Hematopoietic multipotent progenitor cell (in vitro differentiated cells): ENCODE data around the gene ATP2B3. TPM values are rescaled to one million over a fixed set of nuclear protein-coding genes. Genes with fewer than 3 reads are reported as not detected.

ENCODE experiments used
- DNase-seq, 3 donors: peaks; one replicate each; pipeline ENCODE4 v3.0.0-alpha.2; 2011 to 2015; ENCODE audit warnings: low read depth in 2 of 3, low spot score in 2 of 3
- total RNA-seq: library from RNA; depleted of rRNA; stranded (reverse); fragments of >200 nt; gene quantifications from one replicate; pipeline ENCODE4 v1.2.3, GENCODE V29; 2012

Gene ATP2B3
- total RNA-seq, 1 donor: not detected

DNA sequence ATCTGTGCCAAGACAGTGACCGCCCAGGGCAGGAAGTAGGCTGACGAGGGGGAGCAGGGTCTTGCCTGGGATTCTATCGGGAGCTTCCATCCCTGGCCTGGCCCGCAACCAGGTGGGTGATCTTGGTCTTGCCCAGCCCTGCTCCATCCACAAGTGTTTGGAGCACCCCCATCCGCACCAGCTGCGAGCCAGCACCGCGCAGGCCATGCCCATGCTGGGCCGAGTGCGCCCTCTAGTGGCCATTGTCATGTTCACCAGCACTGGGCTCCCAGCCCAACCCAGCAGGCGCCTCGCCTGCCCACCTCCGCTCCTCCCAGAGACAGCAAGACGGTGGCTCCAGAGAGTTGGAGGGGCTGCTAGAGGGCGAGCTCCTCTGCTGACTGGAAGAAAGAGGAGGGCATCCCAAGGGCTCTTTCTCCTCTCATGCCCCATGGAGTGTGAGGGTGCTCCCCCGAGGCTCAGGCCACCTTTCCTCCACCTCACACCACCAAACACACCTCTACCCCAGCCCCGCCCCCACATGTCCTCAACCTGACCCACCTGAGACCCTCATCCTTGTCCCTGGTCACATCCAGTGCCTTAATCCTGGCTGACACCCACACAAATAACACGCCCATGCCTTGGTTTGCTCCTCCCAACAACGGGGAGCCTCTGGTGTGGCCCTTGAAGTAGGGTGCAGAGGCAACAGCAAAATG lies 9.8 kb upstream of the ATP2B3 start:
- DNase-seq: peak; percentile 62 to 78 (median 70)

DNA sequence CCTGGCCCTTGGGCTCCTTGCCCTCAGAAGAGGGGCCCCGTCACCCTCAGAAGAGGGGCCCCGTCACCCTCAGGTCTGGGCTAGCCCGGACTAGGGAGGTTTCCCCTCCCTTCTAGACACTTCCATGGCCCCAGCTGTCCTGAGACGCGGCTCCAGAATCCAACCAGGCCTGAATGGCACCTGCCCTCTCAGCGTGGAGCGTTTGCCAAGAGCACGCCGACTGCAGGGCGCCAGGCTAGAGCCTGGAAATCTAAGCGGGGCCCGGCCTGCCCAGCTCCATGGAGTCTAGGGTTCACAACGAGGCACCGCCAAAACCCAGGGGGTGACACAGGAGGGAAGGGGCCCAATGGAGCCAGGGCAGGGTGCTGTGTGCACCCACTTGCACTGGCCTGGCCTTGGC lies 7.8 kb upstream of the ATP2B3 start:
- no peak for DNase-seq

GRCh38 chrX:153510383-153510782 lies 7.1 kb upstream of the ATP2B3 start:
- no peak for DNase-seq

- DNase-seq: no peak
These were observed 5.5 kb upstream of the ATP2B3 start for GRCh38 chrX:153511784-153512500.

DNA sequence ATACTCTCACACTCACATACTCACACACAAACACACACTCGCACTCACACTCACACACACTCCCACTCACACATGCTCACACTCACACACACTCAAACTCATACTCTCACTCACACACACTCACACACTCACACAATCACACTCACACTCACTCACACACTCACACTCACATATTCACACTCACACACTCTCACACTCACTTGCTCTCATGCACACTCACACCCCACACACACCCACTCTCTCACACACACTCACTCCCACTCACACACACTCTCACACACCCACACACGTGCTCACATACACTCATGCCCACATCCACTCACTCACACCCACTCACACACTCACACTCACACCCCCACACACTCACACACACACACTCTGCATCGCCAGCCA lies 4.9 kb upstream of the ATP2B3 start:
- DNase-seq: no peak

DNA sequence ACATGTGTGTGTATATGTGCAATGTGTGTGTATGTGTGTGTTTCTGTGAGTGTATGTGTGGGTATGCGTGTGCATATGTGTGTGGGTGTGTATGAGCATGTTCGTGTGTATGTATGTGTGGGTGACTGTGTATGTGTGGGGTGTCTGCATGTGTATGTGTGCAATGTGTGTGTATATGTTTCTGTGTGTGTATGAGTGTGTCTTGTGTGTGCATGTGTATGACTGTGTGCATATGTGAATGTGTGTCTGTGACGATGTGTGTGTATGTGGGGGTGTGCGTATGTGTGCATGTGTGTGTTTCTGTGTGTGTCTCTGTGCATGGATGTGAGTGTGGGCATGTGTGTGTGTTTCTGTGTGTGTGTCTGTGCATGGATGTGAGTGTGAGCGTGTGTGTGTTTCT lies 4.2 kb upstream of the ATP2B3 start:
- no peak for DNase-seq

DNA sequence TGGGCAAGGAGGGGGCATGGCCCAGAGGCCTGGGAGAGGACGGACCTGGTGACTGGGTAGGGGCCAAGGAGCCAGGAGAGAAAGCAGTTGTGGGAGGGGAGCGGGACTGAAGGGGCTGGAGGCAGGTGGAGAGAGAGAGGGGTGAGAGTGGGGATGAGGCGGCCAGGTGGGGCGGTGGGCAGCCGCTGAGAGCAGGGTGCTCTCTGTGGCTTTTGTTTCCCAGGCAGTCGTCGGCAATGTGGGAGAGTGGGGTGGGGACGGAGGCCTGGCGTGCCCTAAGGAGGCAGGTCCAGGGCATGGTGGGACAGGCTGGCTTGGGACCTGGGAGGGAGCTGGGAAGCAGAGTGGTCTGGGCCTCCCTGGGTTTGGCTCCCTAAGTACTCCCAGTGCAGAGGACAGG lies 3.2 kb upstream of the ATP2B3 start:
- DNase-seq: no peak

DNA sequence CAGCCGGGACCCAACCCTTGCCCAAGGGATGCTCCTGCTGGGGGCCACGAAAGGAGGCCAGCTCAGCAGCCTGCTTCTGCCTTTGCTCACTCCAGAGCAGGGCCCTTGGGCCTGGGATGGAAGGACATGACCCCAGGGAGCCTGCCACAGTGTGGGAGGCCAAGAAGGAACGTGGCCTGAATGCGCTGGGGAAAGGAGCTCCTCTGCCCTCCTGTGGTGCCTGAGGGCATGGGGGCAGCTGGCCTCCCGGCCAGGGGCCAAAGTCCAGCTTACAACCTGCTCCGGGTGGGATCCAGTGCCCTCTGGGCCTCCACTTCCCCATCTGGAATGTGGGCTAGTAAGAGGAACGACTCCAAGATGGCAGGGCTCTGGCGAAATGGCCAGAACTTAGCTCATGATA lies 2.0 kb upstream of the ATP2B3 start:
- no peak for DNase-seq

DNA sequence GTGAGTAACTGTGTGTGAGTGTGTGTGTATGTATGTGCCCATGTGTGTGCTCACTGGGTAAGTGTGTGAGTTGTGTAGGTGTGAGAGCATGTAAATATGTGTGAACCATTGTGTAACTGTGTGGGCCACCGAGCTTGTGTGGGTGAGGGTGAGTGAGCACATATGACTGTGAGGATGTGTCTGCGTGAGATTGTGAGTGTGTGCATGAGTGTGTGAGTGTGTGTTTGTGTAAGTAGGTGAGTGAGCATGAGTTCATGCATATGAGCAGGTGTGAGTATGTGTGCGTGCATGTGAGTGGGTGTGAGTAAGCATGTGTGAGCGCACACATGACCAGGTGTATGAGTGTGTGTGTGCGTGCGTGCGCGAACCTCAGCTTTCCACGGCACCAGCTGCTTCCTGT lies 1.4 kb upstream of the ATP2B3 start:
- DNase-seq: peak in 1 of 3 donors; percentile 20

- no peak for DNase-seq
These were observed 748 bp downstream of the ATP2B3 start for GRCh38 chrX:153517946-153518834.

DNA sequence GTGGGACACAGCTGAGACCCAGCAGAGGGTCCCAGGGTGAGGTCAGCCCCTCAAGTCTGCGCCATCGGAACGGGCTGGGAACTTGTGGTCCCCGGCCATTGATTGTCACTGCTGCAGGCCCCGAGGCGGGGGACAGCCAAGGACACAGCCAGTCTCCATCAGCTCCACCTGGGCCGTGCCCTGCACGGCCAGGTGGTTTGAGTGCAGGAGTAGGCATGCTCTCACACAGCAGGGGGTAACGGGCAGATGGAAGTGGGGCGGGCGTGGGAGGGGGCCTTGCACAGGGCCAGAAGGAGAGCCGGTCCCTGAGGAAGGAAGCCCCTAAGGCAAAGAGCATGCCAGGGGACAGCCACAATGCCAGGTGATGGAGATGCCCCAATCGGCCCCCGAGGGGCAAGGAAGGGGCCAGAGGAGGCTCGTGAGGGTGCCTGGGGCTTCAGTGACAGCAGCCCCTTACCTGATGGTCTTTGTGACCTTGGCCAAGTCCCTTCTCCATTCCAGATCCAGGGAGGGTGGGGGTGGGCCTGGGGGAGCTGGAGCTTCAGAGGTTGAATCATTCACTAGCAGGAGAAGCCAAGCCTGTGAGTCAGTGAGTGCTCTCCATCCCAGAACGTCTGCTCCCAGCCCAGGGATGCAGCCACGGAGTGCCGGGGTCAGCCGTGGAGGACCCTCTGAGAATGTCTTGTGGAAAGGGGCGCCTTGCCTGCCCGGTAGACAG lies 2.3 kb downstream of the ATP2B3 start:
- no peak for DNase-seq

GRCh38 chrX:153520287-153520917 lies 3.0 kb downstream of the ATP2B3 start:
- no peak for DNase-seq

GRCh38 chrX:153521034-153521433 lies 3.6 kb downstream of the ATP2B3 start:
- no peak for DNase-seq

GRCh38 chrX:153522259-153522658 lies 4.8 kb downstream of the ATP2B3 start:
- DNase-seq: no peak

DNA sequence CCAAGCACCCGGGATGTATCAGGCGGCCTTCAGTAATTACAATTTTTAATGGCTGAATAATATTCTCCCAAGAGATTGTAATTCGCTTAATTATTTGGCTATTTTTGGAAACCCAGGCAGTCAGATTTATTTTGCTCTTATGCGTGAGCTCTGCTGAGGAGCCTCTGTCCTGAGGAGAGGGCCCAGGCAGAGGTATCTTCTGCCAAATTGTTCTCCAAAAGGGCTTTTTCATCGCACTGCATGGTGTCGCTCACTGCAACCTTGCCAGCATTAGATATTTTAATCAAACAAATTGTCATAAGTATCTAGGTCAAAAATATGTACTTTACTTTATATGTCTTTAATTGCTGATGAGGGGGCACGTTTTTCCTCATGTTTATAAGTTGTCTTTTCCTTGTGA lies 5.8 kb downstream of the ATP2B3 start:
- no peak for DNase-seq

DNA sequence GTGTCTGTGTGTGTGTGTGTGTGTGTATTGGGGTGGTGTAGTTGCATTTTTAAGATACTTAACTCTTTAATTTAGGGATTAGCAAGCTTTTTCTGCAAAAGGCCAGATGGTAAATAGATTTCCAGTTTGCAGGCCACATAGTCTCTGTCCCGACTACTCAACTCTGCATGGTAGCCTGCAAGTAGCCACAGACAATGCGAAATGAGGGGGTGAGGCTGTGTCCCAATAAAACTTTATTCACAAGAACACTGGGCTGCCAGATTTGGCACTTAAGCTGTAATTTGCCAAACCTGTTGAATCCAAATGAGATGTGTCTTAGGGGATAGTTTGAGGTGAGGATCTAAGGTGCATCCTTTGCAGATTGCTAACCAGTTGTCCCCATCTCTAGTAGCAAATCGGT lies 6.8 kb downstream of the ATP2B3 start:
- no peak for DNase-seq

DNA sequence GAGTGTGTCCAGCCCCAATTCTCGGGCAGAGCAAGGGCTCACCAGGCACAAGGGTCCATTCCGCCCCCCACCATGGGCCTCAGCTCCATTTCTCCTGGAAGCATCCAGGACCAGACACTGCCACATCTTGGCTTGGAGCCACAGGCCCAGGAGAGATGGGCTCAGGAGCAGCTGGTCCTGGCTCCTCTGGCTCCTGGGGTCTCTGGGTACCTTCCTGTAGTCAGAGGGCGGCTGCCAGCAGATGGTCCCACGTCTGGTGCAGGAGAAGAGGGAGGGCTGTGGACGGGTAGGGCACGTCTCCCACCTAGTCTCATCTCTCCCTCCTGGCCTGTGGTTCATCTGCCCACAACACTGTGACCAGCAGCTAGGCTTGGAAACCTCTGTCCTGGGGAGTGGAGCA lies 8.0 kb downstream of the ATP2B3 start:
- DNase-seq: no peak

- DNase-seq: no peak
These were observed 8.6 kb downstream of the ATP2B3 start for GRCh38 chrX:153526042-153526441.

GRCh38 chrX:153526801-153527200 lies 9.4 kb downstream of the ATP2B3 start:
- no peak for DNase-seq

DNA sequence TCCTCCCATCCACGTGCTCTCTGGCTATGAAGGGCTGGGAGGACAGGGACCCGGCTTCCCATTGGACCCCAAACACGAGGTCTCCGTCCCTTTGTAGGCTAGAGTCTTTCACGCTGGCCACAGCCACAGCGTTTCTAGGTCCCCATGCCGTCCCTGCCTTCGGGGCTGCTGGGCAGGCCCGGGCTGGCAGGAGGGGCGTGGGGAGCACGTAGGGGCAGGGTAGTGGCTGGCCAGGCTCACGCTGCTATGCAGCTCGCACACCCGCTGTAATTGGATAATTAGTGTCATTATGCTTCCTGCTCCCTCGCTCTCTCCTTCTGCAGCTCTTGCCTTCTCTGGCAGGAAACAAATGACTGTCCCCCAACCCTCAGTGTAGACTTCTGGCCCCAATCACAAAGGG lies 9.8 kb downstream of the ATP2B3 start:
- DNase-seq: no peak
